Measurements from ENCODE around the gene PTPRR.

- TF ChIP-seq CTCF (IDR thresholded peaks at IDR 0.05) = no peak
- no peak for TF ChIP-seq POLR2A (IDR thresholded peaks at IDR 0.05)
Measured at GRCh38 chr12:70741256-70741655, 179.3 kb downstream of the PTPRR start.
